PC-3 (cell line): Measurements from ENCODE around the gene ANKS6. TPM values are rescaled to one million over a fixed set of nuclear protein-coding genes. Genes with fewer than 3 reads are reported as not detected.

Experiments
- ATAC-seq: fragments of 200-7000 bp; cut with Tn5 transposase; 2 replicates; pipeline ENCODE4 v1.9.1; 2020; ENCODE audit warnings: mild to moderate bottlenecking, moderate library complexity
- BruUV-seq: library from RNA; stranded (reverse); fragments of 400-500 nt; replicated peaks from 2 replicates; lab custom pipeline; 2021; lab: Mats Ljungman, UMichigan
- CTCF ChIA-PET: fragments of 300-600 bp; sonication (Branson Sonifier 250); formaldehyde crosslinking; loops from one replicate; lab custom pipeline; 2022; ENCODE audit warnings: antibody characterized with exemption; lab: Charles Lee
- POLR2A ChIA-PET: fragments of 300-600 bp; sonication (Branson Sonifier 250); formaldehyde crosslinking; loops from one replicate; lab custom pipeline; 2022; ENCODE audit warnings: antibody characterized with exemption; ENCODE audit not compliant: unreplicated experiment; lab: Charles Lee
- DNase-seq: peaks from one replicate; pipeline ENCODE4 v3.0.0-alpha.2; 2015
- H2AFZ ChIP-seq: fragments of 300-600 bp; sonication (generic); 2 replicates; pipeline ENCODE4 v1.6.0; 2016; ENCODE audit warnings: antibody characterized with exemption, low read length
- H3F3A ChIP-seq: fragments of 300-600 bp; sonication (generic); one replicate; pipeline ENCODE4 v1.6.0; 2017; ENCODE audit warnings: antibody characterized with exemption, low read length, control low read depth, mild to moderate bottlenecking; ENCODE audit not compliant: unreplicated experiment
- H3K27ac ChIP-seq: fragments of 300-600 bp; sonication (generic); 2 replicates; pipeline ENCODE4 v1.5.1; 2016; ENCODE audit warnings: mild to moderate bottlenecking, low read length
- H3K27me3 ChIP-seq: fragments of 300-600 bp; sonication (generic); 2 replicates; pipeline ENCODE4 v1.6.1; 2016; ENCODE audit warnings: low read length, mixed read lengths
- H3K36me3 ChIP-seq: fragments of 300-600 bp; sonication (generic); 2 replicates; pipeline ENCODE4 v1.6.1; 2016; ENCODE audit warnings: low read depth, mixed run types, low read length, mixed read lengths
- H3K4me1 ChIP-seq: fragments of 300-600 bp; sonication (generic); 2 replicates; pipeline ENCODE4 v1.5.1; 2016; ENCODE audit warnings: low read length; ENCODE audit not compliant: insufficient read depth
- H3K4me2 ChIP-seq: fragments of 300-600 bp; sonication (generic); 2 replicates; pipeline ENCODE4 v1.6.0; 2016; ENCODE audit warnings: low read length
- H3K4me3 ChIP-seq: fragments of 300-600 bp; sonication (generic); 2 replicates; pipeline ENCODE4 v1.5.1; 2016; ENCODE audit warnings: mild to moderate bottlenecking, low read length, mixed read lengths
- H3K79me2 ChIP-seq: fragments of 300-600 bp; sonication (generic); 2 replicates; pipeline ENCODE4 v1.6.1; 2017; ENCODE audit warnings: low read length, mixed read lengths
- H3K9ac ChIP-seq: fragments of 300-600 bp; sonication (generic); 2 replicates; pipeline ENCODE4 v1.6.0; 2016; ENCODE audit warnings: mild to moderate bottlenecking, low read length
- H3K9me2 ChIP-seq: fragments of 300-600 bp; sonication (generic); replicated peaks from 2 replicates; pipeline ENCODE4 v1.6.1; 2016; ENCODE audit warnings: mixed run types, low read length, mixed read lengths
- H3K9me3 ChIP-seq: fragments of 300-600 bp; sonication (generic); 2 replicates; pipeline ENCODE4 v1.6.1; 2016; ENCODE audit warnings: low read length, mixed read lengths
- H4K20me1 ChIP-seq: fragments of 300-600 bp; sonication (generic); 2 replicates; pipeline ENCODE4 v1.6.1; 2016; ENCODE audit warnings: low read length, mixed read lengths
- EZH2 ChIP-seq: fragments of 300-600 bp; sonication (generic); IDR thresholded peaks from one replicate; pipeline ENCODE4 v1.6.1; 2017; ENCODE audit warnings: antibody characterized with exemption, mild to moderate bottlenecking, low read length; ENCODE audit not compliant: unreplicated experiment
- EZH2phosphoT487 ChIP-seq: fragments of 300-600 bp; sonication (generic); IDR thresholded peaks from 2 replicates; pipeline ENCODE4 v1.6.1; 2018; ENCODE audit warnings: mild to moderate bottlenecking, antibody characterized with exemption, low read length, borderline replicate concordance
- intact Hi-C: fragments of 100-400 bp; cut with micrococcal nuclease; formaldehyde crosslinking; loops from 2 replicates; pipeline ENCODE4 v1.9.0; 2023
- total RNA-seq: library from RNA; depleted of rRNA; stranded (reverse); fragments of >200 nt; gene quantifications from 2 replicates; pipeline ENCODE4 v1.2.3, GENCODE V29; 2014
- TF ChIP-seq, protein P1 (sequence below): fragments of 300-600 bp; sonication (generic); conservative IDR thresholded peaks from 2 replicates; pipeline ENCODE4 v1.5.1; 2017; ENCODE audit warnings: antibody characterized with exemption, low read depth, mild to moderate bottlenecking, low read length

Gene ANKS6
- total RNA-seq, 1 experiment from 2014 or later, result 39.7 TPM

- no peaks in the 10 kb centered on the region for H4K20me1 ChIP-seq
- no peak overlapping the region for H3K4me3 ChIP-seq
- DNase-seq, result peak; percentile 78
- H3K27me3 ChIP-seq, result no peaks in the 10 kb centered on the region
- peaks cover 33% of the 10 kb centered on the region for H3K4me1 ChIP-seq
- ChIA-PET CTCF (no interaction called here), POLR2A (no interaction called here)
- no peak overlapping the region for H2AFZ ChIP-seq
- H3K9me2 ChIP-seq, result no peaks in the 10 kb centered on the region
- no peaks in the 10 kb centered on the region for H3K79me2 ChIP-seq
- ATAC-seq, result peak; percentile 84
- TF ChIP-seq EZH2phosphoT487, result no peak
- TF ChIP-seq, protein P1, sequence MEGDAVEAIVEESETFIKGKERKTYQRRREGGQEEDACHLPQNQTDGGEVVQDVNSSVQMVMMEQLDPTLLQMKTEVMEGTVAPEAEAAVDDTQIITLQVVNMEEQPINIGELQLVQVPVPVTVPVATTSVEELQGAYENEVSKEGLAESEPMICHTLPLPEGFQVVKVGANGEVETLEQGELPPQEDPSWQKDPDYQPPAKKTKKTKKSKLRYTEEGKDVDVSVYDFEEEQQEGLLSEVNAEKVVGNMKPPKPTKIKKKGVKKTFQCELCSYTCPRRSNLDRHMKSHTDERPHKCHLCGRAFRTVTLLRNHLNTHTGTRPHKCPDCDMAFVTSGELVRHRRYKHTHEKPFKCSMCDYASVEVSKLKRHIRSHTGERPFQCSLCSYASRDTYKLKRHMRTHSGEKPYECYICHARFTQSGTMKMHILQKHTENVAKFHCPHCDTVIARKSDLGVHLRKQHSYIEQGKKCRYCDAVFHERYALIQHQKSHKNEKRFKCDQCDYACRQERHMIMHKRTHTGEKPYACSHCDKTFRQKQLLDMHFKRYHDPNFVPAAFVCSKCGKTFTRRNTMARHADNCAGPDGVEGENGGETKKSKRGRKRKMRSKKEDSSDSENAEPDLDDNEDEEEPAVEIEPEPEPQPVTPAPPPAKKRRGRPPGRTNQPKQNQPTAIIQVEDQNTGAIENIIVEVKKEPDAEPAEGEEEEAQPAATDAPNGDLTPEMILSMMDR, result no peak
- no TSS peak for BruUV-seq
- peak overlapping the region; percentile 49; the same call in 1 of the 2 replicates for H3K4me2 ChIP-seq
- no peaks in the 10 kb centered on the region for H3F3A ChIP-seq
- no peaks in the 10 kb centered on the region for H3K9me3 ChIP-seq
- intact Hi-C loops, result loop anchor here (1.0 kb wide), 1 partner anchor 10 kb away; no protein-coding TSS in a partner anchor
- H3K9ac ChIP-seq, result no peak overlapping the region
- no peaks in the 10 kb centered on the region for H3K36me3 ChIP-seq
- peak overlapping the region; percentile 67 for H3K27ac ChIP-seq
These were observed 14.6 kb downstream of the ANKS6 start for GRCh38 chr9:98781588-98782383.

GRCh38 chr9:98780059-98780749 lies 16.2 kb downstream of the ANKS6 start:
- no peaks in the 10 kb centered on the region for H3K9me2 ChIP-seq
- H3K27me3 ChIP-seq, result no peaks in the 10 kb centered on the region
- no peak overlapping the region for H2AFZ ChIP-seq
- H3F3A ChIP-seq, result no peaks in the 10 kb centered on the region
- ATAC-seq, result no peak
- TF ChIP-seq, protein P1, result no peak
- TF ChIP-seq EZH2, result no peak
- TF ChIP-seq EZH2phosphoT487, result no peak
- H3K79me2 ChIP-seq, result no peaks in the 10 kb centered on the region
- no peak overlapping the region for H3K4me2 ChIP-seq
- CTCF ChIA-PET, result interaction anchor here (0.7 kb wide), 1 partner anchor 78 kb away, joined by 4 read pairs; no protein-coding TSS in a partner anchor
- no peaks in the 10 kb centered on the region for H3K36me3 ChIP-seq
- no peaks in the 10 kb centered on the region for H3K9me3 ChIP-seq
- peaks cover 39% of the 10 kb centered on the region for H3K4me1 ChIP-seq
- H3K27ac ChIP-seq, result peak overlapping the region; percentile 80
- intact Hi-C loops, result no loop called here
- H4K20me1 ChIP-seq, result no peaks in the 10 kb centered on the region
- no peak overlapping the region for H3K4me3 ChIP-seq
- POLR2A ChIA-PET, result no interaction called here
- no peak for DNase-seq
- BruUV-seq, result no TSS peak
- H3K9ac ChIP-seq, result no peak overlapping the region
